Measurements from ENCODE around the gene FASTK.

Gene FASTK

DNA sequence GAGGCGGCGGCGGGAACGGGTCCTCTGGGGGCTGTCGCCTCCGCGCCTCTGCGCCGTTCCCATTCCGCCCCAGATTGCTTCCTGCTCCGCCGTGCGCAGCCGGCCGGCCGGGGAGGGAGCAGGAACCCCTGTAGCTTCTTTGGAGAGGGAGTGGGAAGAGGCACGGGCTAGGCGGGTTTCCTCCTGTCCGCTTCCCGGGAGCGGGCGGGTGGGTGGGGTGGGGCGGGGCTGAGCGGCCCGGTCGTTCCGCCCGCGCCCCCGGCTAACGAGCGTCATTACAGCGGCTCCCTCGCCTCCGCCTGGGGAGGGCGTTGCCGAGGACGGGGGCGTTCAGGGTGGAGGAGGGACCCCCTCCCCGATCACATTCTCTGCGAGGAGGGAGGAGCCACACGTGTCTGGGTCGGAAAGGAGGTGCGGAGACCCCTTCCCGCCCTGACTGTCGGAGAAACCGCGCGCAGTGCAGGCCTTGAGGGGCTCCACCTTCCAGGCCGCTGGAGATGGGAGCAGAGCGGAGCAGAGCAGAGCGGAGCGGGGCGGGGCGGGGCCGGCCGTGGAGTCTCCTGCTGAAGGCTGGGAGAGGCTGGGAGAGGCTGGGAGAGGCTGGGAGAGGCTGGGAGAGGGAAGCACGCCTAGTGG lies 45.4 kb upstream of the FASTK start:
- TF ChIP-seq, protein P1, sequence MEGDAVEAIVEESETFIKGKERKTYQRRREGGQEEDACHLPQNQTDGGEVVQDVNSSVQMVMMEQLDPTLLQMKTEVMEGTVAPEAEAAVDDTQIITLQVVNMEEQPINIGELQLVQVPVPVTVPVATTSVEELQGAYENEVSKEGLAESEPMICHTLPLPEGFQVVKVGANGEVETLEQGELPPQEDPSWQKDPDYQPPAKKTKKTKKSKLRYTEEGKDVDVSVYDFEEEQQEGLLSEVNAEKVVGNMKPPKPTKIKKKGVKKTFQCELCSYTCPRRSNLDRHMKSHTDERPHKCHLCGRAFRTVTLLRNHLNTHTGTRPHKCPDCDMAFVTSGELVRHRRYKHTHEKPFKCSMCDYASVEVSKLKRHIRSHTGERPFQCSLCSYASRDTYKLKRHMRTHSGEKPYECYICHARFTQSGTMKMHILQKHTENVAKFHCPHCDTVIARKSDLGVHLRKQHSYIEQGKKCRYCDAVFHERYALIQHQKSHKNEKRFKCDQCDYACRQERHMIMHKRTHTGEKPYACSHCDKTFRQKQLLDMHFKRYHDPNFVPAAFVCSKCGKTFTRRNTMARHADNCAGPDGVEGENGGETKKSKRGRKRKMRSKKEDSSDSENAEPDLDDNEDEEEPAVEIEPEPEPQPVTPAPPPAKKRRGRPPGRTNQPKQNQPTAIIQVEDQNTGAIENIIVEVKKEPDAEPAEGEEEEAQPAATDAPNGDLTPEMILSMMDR (IDR thresholded peaks at IDR 0.05; ENCODE audit: insufficient read depth, missing control alignments): no peak
- no peak for FAIRE-seq
- no peak for DNase-seq (ENCODE audit: insufficient read length, low spot score)

DNA sequence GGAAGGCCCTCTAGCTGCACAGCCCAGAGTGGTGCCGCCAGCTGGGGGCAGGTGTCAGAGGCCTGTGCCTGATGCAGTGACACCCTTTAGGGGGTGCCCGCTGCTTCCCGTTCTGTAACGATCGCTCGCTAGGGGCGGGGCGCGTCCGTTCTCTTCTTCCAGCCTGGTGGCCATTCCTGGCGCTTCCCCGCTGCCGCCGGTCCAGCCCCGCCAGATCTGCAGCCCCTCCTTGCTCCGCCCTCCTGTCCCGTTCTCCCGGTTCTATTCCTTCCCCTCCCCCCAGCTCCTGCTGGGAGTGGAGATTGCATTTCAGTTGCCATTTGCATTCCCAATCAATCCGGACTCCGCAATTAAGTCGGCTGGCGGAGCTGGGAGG lies 44.8 kb upstream of the FASTK start:
- TF ChIP-seq, protein P1 (IDR thresholded peaks at IDR 0.05; ENCODE audit: insufficient read depth, missing control alignments): no peak
- DNase-seq (ENCODE audit: insufficient read length, low spot score) (no peak), FAIRE-seq (no peak)

DNA sequence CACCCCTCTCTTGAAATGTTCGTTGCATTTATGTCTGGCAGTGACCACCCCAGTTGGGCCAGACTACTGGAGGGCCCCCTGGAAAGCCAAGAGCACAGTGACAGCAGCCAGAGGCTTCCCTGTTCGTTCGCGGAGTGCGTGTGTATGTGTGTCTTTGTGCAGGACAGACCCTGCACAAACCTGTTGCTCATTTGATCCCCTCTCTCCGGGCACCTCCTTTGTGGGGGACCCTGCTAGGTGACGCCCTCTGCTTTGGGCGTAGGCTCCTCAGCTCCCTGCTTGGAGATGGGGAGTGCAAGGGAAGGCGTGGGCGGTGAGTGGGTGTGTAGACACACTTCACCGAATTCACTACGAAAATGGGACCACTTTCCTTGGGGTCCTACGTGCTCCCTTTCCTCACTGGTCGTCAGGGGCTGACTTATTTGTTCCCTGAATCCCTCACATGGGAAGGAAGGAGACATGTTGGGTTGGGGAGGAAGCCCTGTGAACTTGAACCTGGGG lies 44.3 kb upstream of the FASTK start:
- DNase-seq (ENCODE audit: insufficient read length, low spot score) (no peak), FAIRE-seq (no peak)
- TF ChIP-seq, protein P1 (IDR thresholded peaks at IDR 0.05; ENCODE audit: insufficient read depth, missing control alignments): no peak

DNA sequence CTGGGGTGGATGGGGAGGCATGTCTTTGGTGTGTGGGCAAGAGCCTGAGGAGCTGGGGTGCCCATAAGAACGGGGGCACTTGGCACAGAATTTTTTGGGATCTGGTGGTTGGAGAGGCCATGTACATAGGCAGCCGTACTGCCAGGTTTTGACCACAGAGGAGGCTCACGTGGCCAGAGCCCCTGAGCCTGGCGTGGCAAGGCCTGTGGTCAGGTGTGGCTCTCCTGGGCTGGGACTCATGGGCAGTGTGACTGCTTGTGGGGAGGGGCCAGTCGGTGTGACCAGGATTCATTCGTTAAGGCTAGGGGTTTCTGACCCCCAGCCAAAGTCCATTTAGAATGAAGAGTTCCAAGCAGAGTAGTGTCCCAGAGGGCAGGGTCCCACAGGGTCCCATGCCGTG lies 43.9 kb upstream of the FASTK start:
- FAIRE-seq (no peak), DNase-seq (ENCODE audit: insufficient read length, low spot score) (no peak)
- TF ChIP-seq, protein P1 (IDR thresholded peaks at IDR 0.05; ENCODE audit: insufficient read depth, missing control alignments): no peak

DNA sequence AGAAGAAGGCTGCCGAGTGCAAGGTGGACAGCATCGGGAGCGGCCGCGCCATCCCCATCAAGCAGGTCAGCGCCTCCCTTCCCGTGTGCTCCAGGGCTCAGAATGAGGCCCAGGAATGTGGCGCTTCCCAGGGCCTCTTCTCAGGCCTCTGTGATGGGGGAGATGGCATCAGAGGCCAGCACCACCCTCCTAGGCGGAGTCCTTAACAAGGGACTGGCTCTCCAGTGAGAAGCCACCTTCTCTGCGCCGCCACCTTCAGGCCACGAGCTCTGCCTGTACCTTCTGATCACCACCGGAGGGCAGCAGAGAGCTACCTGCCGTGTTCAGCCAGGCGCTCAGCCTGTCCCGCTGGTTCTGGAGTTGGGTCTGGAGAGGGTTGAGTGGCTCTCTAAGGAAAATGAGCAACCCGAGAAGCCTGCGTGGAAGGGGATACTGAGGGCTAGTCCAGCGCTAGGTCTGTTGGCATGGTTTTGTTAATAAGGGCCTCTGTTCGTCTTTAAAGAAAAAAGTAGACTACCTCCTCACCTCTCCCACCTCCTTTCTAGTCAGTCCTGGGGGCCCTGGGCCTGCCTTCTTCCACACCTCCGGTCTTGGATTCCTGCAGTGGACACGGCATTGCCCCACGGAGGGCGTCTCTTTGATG lies 43.3 kb upstream of the FASTK start:
- FAIRE-seq (no peak), DNase-seq (ENCODE audit: insufficient read length, low spot score) (peak; percentile 99)
- TF ChIP-seq, protein P1 (IDR thresholded peaks at IDR 0.05; ENCODE audit: insufficient read depth, missing control alignments): peak; percentile 99

DNA sequence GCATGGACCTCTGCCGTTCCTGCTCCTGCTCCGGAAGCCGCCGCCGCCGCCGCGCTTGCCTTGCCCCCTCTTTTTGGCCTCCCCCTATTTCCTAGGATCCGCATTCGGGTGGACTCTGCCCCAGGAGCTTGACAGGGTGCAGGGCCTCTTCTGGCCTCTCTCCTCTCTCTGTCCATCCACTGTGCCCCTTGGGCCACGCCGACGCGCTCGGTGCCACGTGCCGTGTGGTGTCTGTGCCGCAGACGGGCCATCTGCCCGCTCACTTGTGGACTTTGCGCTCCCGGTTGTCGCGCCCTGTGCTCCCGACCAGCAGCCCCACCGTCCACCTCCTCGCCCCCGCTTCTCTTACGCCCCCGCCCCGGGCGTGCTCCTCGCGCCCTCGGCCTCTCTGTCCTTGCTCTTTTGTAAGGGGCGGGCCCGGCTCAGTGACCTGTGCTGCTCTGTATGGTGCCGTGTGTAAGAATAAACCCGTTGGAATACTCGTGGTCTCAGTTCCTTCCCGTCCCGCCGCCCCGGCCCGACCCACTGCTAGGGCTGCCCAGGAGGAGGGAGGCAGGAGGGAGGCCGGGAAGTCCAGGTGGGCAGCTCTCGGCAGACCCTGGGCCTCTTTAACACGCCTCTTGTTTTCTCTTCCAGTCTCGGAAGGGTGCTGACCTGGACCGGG lies 42.7 kb upstream of the FASTK start:
- TF ChIP-seq, protein P1 (IDR thresholded peaks at IDR 0.05; ENCODE audit: insufficient read depth, missing control alignments): no peak
- FAIRE-seq (no peak), DNase-seq (ENCODE audit: insufficient read length, low spot score) (no peak)

DNA sequence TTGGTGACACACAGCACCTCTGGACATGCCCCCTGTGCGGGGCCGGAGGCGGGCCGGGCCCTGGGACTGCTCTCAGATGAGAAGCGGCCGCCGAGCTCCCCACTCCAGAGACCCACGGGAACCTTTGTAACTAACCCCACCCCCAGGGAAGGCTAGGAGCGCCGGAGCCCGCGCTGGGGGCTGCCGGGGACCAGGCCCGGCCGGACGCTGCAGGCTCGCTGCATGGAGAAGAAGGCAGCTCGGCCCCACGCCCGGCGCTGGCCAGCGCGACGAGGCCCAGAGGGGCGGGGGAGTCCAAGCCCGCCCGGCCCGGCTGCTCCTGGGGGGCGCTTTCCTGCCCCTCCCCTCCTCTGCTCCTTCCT lies 42.2 kb upstream of the FASTK start:
- TF ChIP-seq, protein P1 (IDR thresholded peaks at IDR 0.05; ENCODE audit: insufficient read depth, missing control alignments): no peak
- FAIRE-seq: no peak

More for the DNA sequence above, 42.2 kb upstream of the FASTK start:
- DNase-seq (ENCODE audit: insufficient read length, low spot score): no peak

Data from D721Med (cell line).